H9 (cell line): ENCODE measurements around the gene RESP18. TPM values are rescaled to one million over a fixed set of nuclear protein-coding genes. Genes with fewer than 3 reads are reported as not detected.
A peak's percentile ranks its signal among the peaks of the same experiment; 100 is the strongest.

Experiments used
- DNase-seq: peaks from one replicate; pipeline ENCODE4 v3.0.0-alpha.2; 2017
- H2AFZ ChIP-seq: one replicate; pipeline ENCODE4 v1.6.1; 2013; ENCODE audit warnings: mild to moderate bottlenecking, low read length, control low read depth, moderate library complexity
- H2AK5ac ChIP-seq: 2 replicates; pipeline ENCODE4 v1.6.1; 2013; ENCODE audit warnings: low read length, control low read depth, mixed read lengths; ENCODE audit not compliant: insufficient read length
- H2BK120ac ChIP-seq: one replicate; pipeline ENCODE4 v1.6.1; 2013; ENCODE audit warnings: low read depth, mild to moderate bottlenecking, low read length, control low read depth, inconsistent platforms; ENCODE audit not compliant: poor library complexity, severe bottlenecking
- H2BK12ac ChIP-seq: 2 replicates; pipeline ENCODE4 v1.6.1; 2013; ENCODE audit warnings: low read length, control low read depth, mixed read lengths, low read depth; ENCODE audit not compliant: insufficient read length
- H2BK15ac ChIP-seq: 2 replicates; pipeline ENCODE4 v1.6.1; 2013; ENCODE audit warnings: low read depth, low read length, control low read depth
- H2BK20ac ChIP-seq: one replicate; pipeline ENCODE4 v1.6.1; 2013; ENCODE audit warnings: low read depth, mild to moderate bottlenecking, low read length, control low read depth, inconsistent platforms; ENCODE audit not compliant: poor library complexity, severe bottlenecking
- H2BK5ac ChIP-seq: 2 replicates; pipeline ENCODE4 v1.6.1; 2013; ENCODE audit warnings: low read length, control low read depth, mixed read lengths; ENCODE audit not compliant: insufficient read length
- H3K14ac ChIP-seq: 2 replicates; pipeline ENCODE4 v1.6.1; 2013; ENCODE audit warnings: low read length, control low read depth; ENCODE audit not compliant: insufficient read depth
- H3K18ac ChIP-seq: 2 replicates; pipeline ENCODE4 v1.6.1; 2013; ENCODE audit warnings: low read depth, mild to moderate bottlenecking, mixed read lengths, low read length, control low read depth; ENCODE audit not compliant: insufficient read length
- H3K23ac ChIP-seq: 2 replicates; pipeline ENCODE4 v1.6.1; 2013; ENCODE audit warnings: low read length, control low read depth, mixed read lengths, low read depth; ENCODE audit not compliant: insufficient read length
- H3K23me2 ChIP-seq: 2 replicates; pipeline ENCODE4 v1.6.1; 2013; ENCODE audit warnings: low read depth, mild to moderate bottlenecking, mixed read lengths, low read length, control low read depth; ENCODE audit not compliant: insufficient read length, poor library complexity, severe bottlenecking
- H3K27ac ChIP-seq: 2 replicates; pipeline ENCODE4 v1.5.1; 2013; ENCODE audit warnings: low read length, control low read depth, mixed read lengths, low read depth; ENCODE audit not compliant: insufficient read length
- H3K27me3 ChIP-seq: 2 replicates; pipeline ENCODE4 v1.6.1; 2013; ENCODE audit warnings: low read length, control low read depth, inconsistent platforms; ENCODE audit not compliant: insufficient read depth
- H3K4ac ChIP-seq: 2 replicates; pipeline ENCODE4 v1.6.1; 2013; ENCODE audit warnings: low read depth, mild to moderate bottlenecking, control low read depth, inconsistent platforms, low read length, moderate library complexity
- H3K4me1 ChIP-seq: 2 replicates; pipeline ENCODE4 v1.6.1; 2013; ENCODE audit warnings: low read length, control low read depth, inconsistent platforms; ENCODE audit not compliant: insufficient read depth
- H3K4me2 ChIP-seq: 2 replicates; pipeline ENCODE4 v1.6.1; 2013; ENCODE audit warnings: low read length, control low read depth, mixed read lengths; ENCODE audit not compliant: insufficient read length, insufficient read depth
- H3K56ac ChIP-seq: 2 replicates; pipeline ENCODE4 v1.6.1; 2013; ENCODE audit warnings: low read depth, mild to moderate bottlenecking, mixed read lengths, low read length, control low read depth; ENCODE audit not compliant: insufficient read length
- H3K79me1 ChIP-seq: 2 replicates; pipeline ENCODE4 v1.6.1; 2013; ENCODE audit warnings: low read depth, mild to moderate bottlenecking, moderate library complexity, low read length, control low read depth, inconsistent platforms; ENCODE audit not compliant: insufficient read depth, poor library complexity, severe bottlenecking
- H3K79me2 ChIP-seq: 2 replicates; pipeline ENCODE4 v1.6.1; 2013; ENCODE audit warnings: low read length, control low read depth, inconsistent platforms; ENCODE audit not compliant: insufficient read depth
- H3K9ac ChIP-seq: 2 replicates; pipeline ENCODE4 v1.6.1; 2013; ENCODE audit warnings: low read length, control low read depth, mixed read lengths; ENCODE audit not compliant: insufficient read length; ENCODE audit errors: extremely low read depth
- H3K9me3 ChIP-seq: one replicate; pipeline ENCODE4 v1.6.1; 2013; ENCODE audit warnings: low read depth, low read length, inconsistent platforms; ENCODE audit not compliant: control insufficient read depth
- H3T11ph ChIP-seq: one replicate; pipeline ENCODE4 v1.6.1; 2013; ENCODE audit warnings: mild to moderate bottlenecking, low read length, control low read depth, inconsistent platforms
- H4K20me1 ChIP-seq: one replicate; pipeline ENCODE4 v1.6.1; 2013; ENCODE audit not compliant: control insufficient read depth, insufficient read length, insufficient read depth
- H4K5ac ChIP-seq: 2 replicates; pipeline ENCODE4 v1.6.1; 2013; ENCODE audit warnings: low read depth, mild to moderate bottlenecking, mixed read lengths, low read length, control low read depth; ENCODE audit not compliant: insufficient read length
- H4K8ac ChIP-seq: replicated peaks from 2 replicates; pipeline ENCODE4 v1.6.1; 2013; ENCODE audit warnings: low read length, control low read depth, mixed read lengths, low read depth; ENCODE audit not compliant: insufficient read length
- H4K91ac ChIP-seq: 2 replicates; pipeline ENCODE4 v1.6.1; 2013; ENCODE audit warnings: low read depth, mild to moderate bottlenecking, moderate library complexity, mixed read lengths, low read length, control low read depth; ENCODE audit not compliant: insufficient read length
- H3K27ac Mint-ChIP-seq, 3 experiments: 2 replicates in 2 of 3; 3 replicates in 1 of 3; pipeline ENCODE4 v1.8.0; 2020 to 2021; ENCODE audit warnings: mixed read lengths in 3 of 3, mild to moderate bottlenecking in 1 of 3, moderate library complexity in 1 of 3
- H3K27me3 Mint-ChIP-seq: 2 replicates; pipeline ENCODE4 v1.8.0; 2021; ENCODE audit warnings: low read depth, mild to moderate bottlenecking, moderate library complexity, mixed read lengths
- H3K36me3 Mint-ChIP-seq, 3 experiments: 2 replicates in 2 of 3; 3 replicates in 1 of 3; pipeline ENCODE4 v1.8.0; 2020 to 2021; ENCODE audit warnings: low read depth in 3 of 3, mixed read lengths in 3 of 3; ENCODE audit not compliant: insufficient read depth in 1 of 3
- H3K4me1 Mint-ChIP-seq, 2 experiments: 2 replicates each; pipeline ENCODE4 v1.8.0; 2020; ENCODE audit warnings: mixed read lengths in 2 of 2
- H3K4me3 Mint-ChIP-seq, 2 experiments: 2 replicates in 1 of 2; 3 replicates in 1 of 2; pipeline ENCODE4 v1.8.0; 2020 to 2021; ENCODE audit warnings: mild to moderate bottlenecking in 2 of 2, mixed read lengths in 2 of 2, moderate library complexity in 1 of 2
- H3K9me3 Mint-ChIP-seq, 2 experiments: 2 replicates in 1 of 2; 3 replicates in 1 of 2; pipeline ENCODE4 v1.8.0; 2020; ENCODE audit warnings: mild to moderate bottlenecking in 2 of 2, mixed read lengths in 2 of 2, moderate library complexity in 1 of 2
- WGBS: extraction: QIAGEN DNeasy Blood & Tissue Kit; methylation state at CpG from one replicate; pipeline ENCODE4 v1.1.7; 2013; ENCODE audit warnings: missing lambda C conversion rate, low lambda C conversion rate, mixed read lengths; ENCODE audit not compliant: insufficient read length; ENCODE audit errors: extremely low coverage; 5-methylcytosine and 5-hydroxymethylcytosine counted together
- total RNA-seq: library from RNA; stranded (reverse); gene quantifications from 2 replicates; pipeline ENCODE4 v1.2.1, GENCODE V29; 2021
- TF ChIP-seq, protein P1 (sequence below): fragments of 200-600 bp; sonication (generic); conservative IDR thresholded peaks from 3 replicates; pipeline ENCODE4 v1.8.0; 2021; ENCODE audit warnings: antibody characterized with exemption, mild to moderate bottlenecking

Gene RESP18
- total RNA-seq, 1 experiment from 2014 or later: not detected

- Histone ChIP-seq H3K79me1 (no peaks in the 10 kb centered on the region), H3K23ac (no peak overlapping the region), H3K9ac (no peak overlapping the region), H4K5ac (no peak overlapping the region), H3K9me3 (no peaks in the 10 kb centered on the region), H3K14ac (no peak overlapping the region), H2BK120ac (no peak overlapping the region), H4K91ac (no peak overlapping the region), H3K23me2 (no peaks in the 10 kb centered on the region), H2AK5ac (no peak overlapping the region), H2BK15ac (no peak overlapping the region), H4K20me1 (no peaks in the 10 kb centered on the region), H3K4ac (no peak overlapping the region), H2BK20ac (no peak overlapping the region), H2BK5ac (no peak overlapping the region), H3K4me2 (no peak overlapping the region), H3T11ph (no peak overlapping the region), H2BK12ac (no peak overlapping the region), H3K27ac (no peak overlapping the region), H3K18ac (no peak overlapping the region), H4K8ac (no peak overlapping the region), H3K79me2 (no peaks in the 10 kb centered on the region), H2AFZ (no peak overlapping the region), H3K4me1 (no peaks in the 10 kb centered on the region; the same call in 1 of the 2 replicates), H3K27me3 (no peaks in the 10 kb centered on the region), H3K56ac (no peak overlapping the region)
- WGBS: no CpG with 5 or more reads among the region's 17 CpGs
- Mint-ChIP-seq H3K4me1 (peaks cover 7 to 12% of the 10 kb centered on the region in 2 experiments), H3K4me3 (peak overlapping the region in 1 of 2 experiments; percentile 20; a peak in 2 of 5 replicates), H3K9me3 (no peaks in the 10 kb centered on the region), H3K27me3 (peaks cover under 1% of the 10 kb centered on the region; the same call in 1 of the 2 replicates), H3K36me3 (peaks cover 3 to 26% (median 16%) of the 10 kb centered on the region in 3 experiments; a peak in 6 of 7 replicates), H3K27ac (peak overlapping the region; percentile 14 to 78 (median 46); a peak in 3 of 7 replicates)
- TF ChIP-seq, protein P1, sequence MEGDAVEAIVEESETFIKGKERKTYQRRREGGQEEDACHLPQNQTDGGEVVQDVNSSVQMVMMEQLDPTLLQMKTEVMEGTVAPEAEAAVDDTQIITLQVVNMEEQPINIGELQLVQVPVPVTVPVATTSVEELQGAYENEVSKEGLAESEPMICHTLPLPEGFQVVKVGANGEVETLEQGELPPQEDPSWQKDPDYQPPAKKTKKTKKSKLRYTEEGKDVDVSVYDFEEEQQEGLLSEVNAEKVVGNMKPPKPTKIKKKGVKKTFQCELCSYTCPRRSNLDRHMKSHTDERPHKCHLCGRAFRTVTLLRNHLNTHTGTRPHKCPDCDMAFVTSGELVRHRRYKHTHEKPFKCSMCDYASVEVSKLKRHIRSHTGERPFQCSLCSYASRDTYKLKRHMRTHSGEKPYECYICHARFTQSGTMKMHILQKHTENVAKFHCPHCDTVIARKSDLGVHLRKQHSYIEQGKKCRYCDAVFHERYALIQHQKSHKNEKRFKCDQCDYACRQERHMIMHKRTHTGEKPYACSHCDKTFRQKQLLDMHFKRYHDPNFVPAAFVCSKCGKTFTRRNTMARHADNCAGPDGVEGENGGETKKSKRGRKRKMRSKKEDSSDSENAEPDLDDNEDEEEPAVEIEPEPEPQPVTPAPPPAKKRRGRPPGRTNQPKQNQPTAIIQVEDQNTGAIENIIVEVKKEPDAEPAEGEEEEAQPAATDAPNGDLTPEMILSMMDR: no peak
- DNase-seq: peak; percentile 88
Observed at GRCh38 chr2:219285894-219286425, 46.6 kb downstream of the RESP18 start.
